Activated naive CD4-positive, alpha-beta T cell treated with anti-CD3 and anti-CD28 coated beads, Interleukin-2, amount 50 U/mL, for 16 hours (primary cell): ENCODE measurements around the gene RIN3.
"Not testable (repeated sequence)": the region's sequence is repeated elsewhere in the genome, so short reads cannot be mapped to it uniquely, and the experiment has no call there.

Experiments used
- DNase-seq: peaks from one replicate; pipeline ENCODE4 v3.0.0-alpha.2; 2020

RIN3 gene

GRCh38 chr14:92675421-92675820 is 161.8 kb downstream of the RIN3 start:
- peak; percentile 6 for DNase-seq

GRCh38 chr14:92675976-92676375 is 162.4 kb downstream of the RIN3 start:
- peak; percentile 5 for DNase-seq

GRCh38 chr14:92676403-92677086 is 163.0 kb downstream of the RIN3 start:
- peak; percentile 21 for DNase-seq

GRCh38 chr14:92677087-92677668 is 163.6 kb downstream of the RIN3 start:
- DNase-seq: peak; percentile 37

GRCh38 chr14:92677955-92678354 is 164.4 kb downstream of the RIN3 start:
- no peak for DNase-seq

GRCh38 chr14:92678766-92679165 is 165.2 kb downstream of the RIN3 start:
- no peak for DNase-seq

- no peak for DNase-seq
These were observed 165.7 kb downstream of the RIN3 start for GRCh38 chr14:92679246-92679645.

- not testable (repeated sequence) for DNase-seq
These were observed 166.7 kb downstream of the RIN3 start for GRCh38 chr14:92680330-92680729.

- DNase-seq: peak; percentile 81
These were observed 167.4 kb downstream of the RIN3 start for GRCh38 chr14:92680781-92681650.

- no peak for DNase-seq
These were observed 169.5 kb downstream of the RIN3 start for GRCh38 chr14:92683041-92683440.

GRCh38 chr14:92684801-92685560 is 171.4 kb downstream of the RIN3 start:
- no peak for DNase-seq

GRCh38 chr14:92685784-92686355 is 172.3 kb downstream of the RIN3 start:
- no peak for DNase-seq

- DNase-seq: no peak
These were observed 172.9 kb downstream of the RIN3 start for GRCh38 chr14:92686411-92686899.

GRCh38 chr14:92686900-92687427 is 173.4 kb downstream of the RIN3 start:
- DNase-seq: peak; percentile 60

GRCh38 chr14:92687681-92688433 is 174.3 kb downstream of the RIN3 start:
- no peak for DNase-seq

- DNase-seq: no peak
These were observed 175.1 kb downstream of the RIN3 start for GRCh38 chr14:92688434-92689375.

GRCh38 chr14:92690171-92691011 is 176.8 kb downstream of the RIN3 start:
- DNase-seq: no peak

GRCh38 chr14:92692822-92693226 is 179.2 kb downstream of the RIN3 start:
- peak; percentile 37 for DNase-seq
